Measurements from ENCODE around the gene PCDH9. TPM values are rescaled to one million over a fixed set of nuclear protein-coding genes. Genes with fewer than 3 reads are reported as not detected.

PCDH9 gene
- total RNA-seq, 1 donor from 2014 or later = 29.7 TPM

DNA sequence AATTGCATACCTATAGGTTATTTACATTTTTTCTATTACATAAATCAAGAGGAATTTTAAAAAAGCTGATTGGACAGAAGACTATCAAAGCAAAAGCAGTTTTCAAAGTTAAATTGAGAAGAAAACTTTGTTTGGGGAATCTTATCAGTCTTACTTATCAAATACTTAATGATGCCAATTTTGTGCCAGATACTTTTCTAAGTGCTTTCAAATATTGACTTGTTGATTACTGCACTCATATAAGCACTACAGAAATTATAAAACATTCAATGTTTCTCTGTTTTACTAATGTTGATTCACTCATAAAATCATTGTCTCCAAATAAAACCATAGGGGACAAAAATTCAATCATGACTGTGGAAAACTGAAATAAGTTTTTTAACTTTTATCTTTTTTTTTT lies 36.2 kb downstream of the PCDH9 start:
- no peak for DNase-seq (ENCODE audit: low spot score in 2 of 2, unreplicated experiment in 2 of 2)
- no peak overlapping the region for H3K27ac Mint-ChIP-seq
- H3K36me3 Mint-ChIP-seq = no peaks in the 10 kb centered on the region
- no peaks in the 10 kb centered on the region for H3K27me3 Mint-ChIP-seq (ENCODE audit: low read depth)
- H3K9me3 Mint-ChIP-seq = peaks cover 3% of the 10 kb centered on the region
- TF ChIP-seq, protein P1, sequence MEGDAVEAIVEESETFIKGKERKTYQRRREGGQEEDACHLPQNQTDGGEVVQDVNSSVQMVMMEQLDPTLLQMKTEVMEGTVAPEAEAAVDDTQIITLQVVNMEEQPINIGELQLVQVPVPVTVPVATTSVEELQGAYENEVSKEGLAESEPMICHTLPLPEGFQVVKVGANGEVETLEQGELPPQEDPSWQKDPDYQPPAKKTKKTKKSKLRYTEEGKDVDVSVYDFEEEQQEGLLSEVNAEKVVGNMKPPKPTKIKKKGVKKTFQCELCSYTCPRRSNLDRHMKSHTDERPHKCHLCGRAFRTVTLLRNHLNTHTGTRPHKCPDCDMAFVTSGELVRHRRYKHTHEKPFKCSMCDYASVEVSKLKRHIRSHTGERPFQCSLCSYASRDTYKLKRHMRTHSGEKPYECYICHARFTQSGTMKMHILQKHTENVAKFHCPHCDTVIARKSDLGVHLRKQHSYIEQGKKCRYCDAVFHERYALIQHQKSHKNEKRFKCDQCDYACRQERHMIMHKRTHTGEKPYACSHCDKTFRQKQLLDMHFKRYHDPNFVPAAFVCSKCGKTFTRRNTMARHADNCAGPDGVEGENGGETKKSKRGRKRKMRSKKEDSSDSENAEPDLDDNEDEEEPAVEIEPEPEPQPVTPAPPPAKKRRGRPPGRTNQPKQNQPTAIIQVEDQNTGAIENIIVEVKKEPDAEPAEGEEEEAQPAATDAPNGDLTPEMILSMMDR (IDR thresholded peaks at IDR 0.05; ENCODE audit: unreplicated experiment) = no peak
- H3K4me3 Mint-ChIP-seq = no peak overlapping the region
- H3K4me1 Mint-ChIP-seq = peaks cover 3% of the 10 kb centered on the region

- no peak for DNase-seq (ENCODE audit: low spot score in 2 of 2, unreplicated experiment in 2 of 2)
- H3K27me3 Mint-ChIP-seq (ENCODE audit: low read depth) = no peaks in the 10 kb centered on the region
- H3K9me3 Mint-ChIP-seq = peaks cover 3% of the 10 kb centered on the region
- TF ChIP-seq, protein P1 (IDR thresholded peaks at IDR 0.05; ENCODE audit: unreplicated experiment) = no peak
- H3K4me3 Mint-ChIP-seq = no peak overlapping the region
- no peaks in the 10 kb centered on the region for H3K36me3 Mint-ChIP-seq
- peaks cover 3% of the 10 kb centered on the region for H3K4me1 Mint-ChIP-seq
- H3K27ac Mint-ChIP-seq = no peak overlapping the region
These were observed 37.4 kb downstream of the PCDH9 start for GRCh38 chr13:67192751-67193150.

GRCh38 chr13:67186995-67187569 lies 43.1 kb downstream of the PCDH9 start:
- no peak overlapping the region for H3K4me3 Mint-ChIP-seq
- H3K27ac Mint-ChIP-seq = no peak overlapping the region
- DNase-seq (ENCODE audit: low spot score in 2 of 2, unreplicated experiment in 2 of 2) = no peak

GRCh38 chr13:67184247-67184646 lies 45.9 kb downstream of the PCDH9 start:
- no peak overlapping the region for H3K4me3 Mint-ChIP-seq
- TF ChIP-seq, protein P1 (IDR thresholded peaks at IDR 0.05; ENCODE audit: unreplicated experiment) = no peak
- no peak for DNase-seq (ENCODE audit: low spot score in 2 of 2, unreplicated experiment in 2 of 2)
- H3K4me1 Mint-ChIP-seq = no peaks in the 10 kb centered on the region
- no peak overlapping the region for H3K27ac Mint-ChIP-seq
- no peaks in the 10 kb centered on the region for H3K9me3 Mint-ChIP-seq
- H3K27me3 Mint-ChIP-seq (ENCODE audit: low read depth) = peaks cover 6% of the 10 kb centered on the region
- H3K36me3 Mint-ChIP-seq = no peaks in the 10 kb centered on the region

More at GRCh38 chr13:67186995-67187569, 43.1 kb downstream of the PCDH9 start:
- Mint-ChIP-seq H3K27me3 (ENCODE audit: low read depth) (no peaks in the 10 kb centered on the region), H3K36me3 (no peaks in the 10 kb centered on the region), H3K4me1 (no peaks in the 10 kb centered on the region), H3K9me3 (no peaks in the 10 kb centered on the region)
- TF ChIP-seq, protein P1 (IDR thresholded peaks at IDR 0.05; ENCODE audit: unreplicated experiment) = no peak

GRCh38 chr13:67183151-67183550 lies 47.0 kb downstream of the PCDH9 start:
- no peak overlapping the region for H3K27ac Mint-ChIP-seq
- H3K9me3 Mint-ChIP-seq = no peaks in the 10 kb centered on the region
- no peak for DNase-seq (ENCODE audit: low spot score in 2 of 2, unreplicated experiment in 2 of 2)
- H3K27me3 Mint-ChIP-seq (ENCODE audit: low read depth) = peaks cover 8% of the 10 kb centered on the region
- H3K4me3 Mint-ChIP-seq = no peak overlapping the region
- TF ChIP-seq, protein P1 (IDR thresholded peaks at IDR 0.05; ENCODE audit: unreplicated experiment) = no peak
- peaks cover 1% of the 10 kb centered on the region for H3K36me3 Mint-ChIP-seq
- H3K4me1 Mint-ChIP-seq = no peaks in the 10 kb centered on the region
